Heart left ventricle (tissue), 16 donors: Measurements from ENCODE around the gene ZCCHC8. TPM values are rescaled to one million over a fixed set of nuclear protein-coding genes. Genes with fewer than 3 reads are reported as not detected.

Source experiments
- ATAC-seq, 4 donors: fragments of 200-7000 bp; cut with Tn5 transposase; one replicate each; pipeline ENCODE4 v1.9.1; 2020 to 2022; ENCODE audit warnings: moderate library complexity in 4 of 4, mild to moderate bottlenecking in 3 of 4, moderate number of reproducible peaks in 1 of 4
- DNase-seq, 5 donors: peaks; one replicate each; pipeline ENCODE4 v3.0.0-alpha.2; 2020
- H3K27ac ChIP-seq, 12 donors: fragments of 200-600 bp; sonication (generic) in 4 of 12; one replicate each; pipeline versions ENCODE4 v1.5.0 to v1.8.0; 2016 to 2022; ENCODE audit warnings: mild to moderate bottlenecking in 2 of 12
- H3K27me3 ChIP-seq, 9 donors: fragments of 200-600 bp; sonication (generic) in 2 of 9; one replicate each; pipeline versions ENCODE4 v1.5.1 to v1.8.0; 2016 to 2022; ENCODE audit warnings: mild to moderate bottlenecking in 3 of 9
- H3K36me3 ChIP-seq, 9 donors: fragments of 200-600 bp; sonication (generic) in 2 of 9; one replicate each; pipeline versions ENCODE4 v1.5.0 to v1.8.0; 2018 to 2022; ENCODE audit warnings: mild to moderate bottlenecking in 2 of 9
- H3K4me1 ChIP-seq, 12 donors: fragments of 200-600 bp; sonication (generic) in 4 of 12; one replicate each; pipeline versions ENCODE4 v1.5.0 to v1.8.0; 2016 to 2022; ENCODE audit warnings: mild to moderate bottlenecking in 3 of 12
- H3K4me3 ChIP-seq, 12 donors: fragments of 200-600 bp; sonication (generic) in 4 of 12; one replicate each; pipeline versions ENCODE4 v1.5.0 to v1.8.0; 2017 to 2022; ENCODE audit warnings: mild to moderate bottlenecking in 9 of 12, moderate library complexity in 4 of 12
- H3K9me3 ChIP-seq, 12 donors: fragments of 200-600 bp; sonication (generic) in 4 of 12; one replicate each; pipeline versions ENCODE4 v1.5.0 to v1.8.0; 2016 to 2022; ENCODE audit warnings: mild to moderate bottlenecking in 1 of 12
- CTCF ChIP-seq, 12 donors: fragments of 200-600 bp; sonication (generic) in 4 of 12; IDR thresholded peaks; one replicate each; pipeline versions ENCODE4 v1.5.0 to v1.8.0; 2018 to 2022; ENCODE audit warnings: antibody characterized with exemption in 12 of 12, mild to moderate bottlenecking in 5 of 12
- POLR2A ChIP-seq, 2 donors: fragments of 450-650 bp; IDR thresholded peaks; one replicate each; pipeline ENCODE4 v1.6.1; 2017; ENCODE audit warnings: antibody characterized with exemption in 2 of 2, mild to moderate bottlenecking in 2 of 2, moderate library complexity in 2 of 2
- WGBS, 4 donors: extraction: QIAGEN DNeasy Blood & Tissue Kit in 2 of 4; methylation state at CpG; one replicate each; pipeline versions ENCODE4 v1.1.5 to v1.1.7; 2013 to 2018; 5-methylcytosine and 5-hydroxymethylcytosine counted together
- intact Hi-C, 10 donors: fragments of 100-400 bp; cut with DNase I; formaldehyde crosslinking; loops; one replicate each; pipeline versions ENCODE4 v1.11.1 to v1.14.2; 2022
- polyA plus RNA-seq, 2 donors: library from polyadenylated mRNA; stranded (reverse); fragments of 200-250 nt; gene quantifications; one replicate each; pipeline ENCODE4 v1.2.3, GENCODE V29; 2013
- total RNA-seq, 9 donors: library from RNA; depleted of rRNA in 2 of 9; stranded (reverse); fragments of >200 nt in 2 of 9; fragmentation: NEBNext Ultra II Directional in 3 of 9; extraction: Animal tissue kit (Norgen Biotek cat#: 25700) in 3 of 9; gene quantifications; one replicate each; pipeline versions ENCODE4 v1.1.0 to v1.2.4, GENCODE V29; 2016 to 2023
- donor health status: ischemic (EF 13 %, LVEDD 7.1; RV severe dilation, severe dysfunction).
- donor health status: healthy with polysubstance abuse.
- donor health status: DM: no; HTN: yes; CAD: no.
- donor health status: DM: no; HTN: no; CAD: no.
- donor health status: ischemic (EF 25% LVEDD 6.9; RV normal size, moderate dysfunction).
- donor health status: ischemic (EF 25% LVEDD 5.7; RV mildly dilated, moderate dysfunction).
- donor health status: healthy.
- donor health status: DM: yes; HTN: yes; CAD: no.
- donor health status: ischemic (EF 35%, LVEDD 5.7; RV mildly dilated, moderate dysfunction).
- donor health status: nonischemic (EF 11% LVEDD 7.7; RV severe dilation, severe dysfunction).
- donor health status: DM: yes; HTN: yes; CAD: no.
- donor health status: PGD.
- donor health status: ischemic (EF 29% LVEDD 5.4; RV normal size, mild dysfunction).
- donor health status: nonischemic (EF 23%, LVEDD 6.1; RV moderate dilation, normal function).

The ZCCHC8 gene
- total and polyA plus RNA-seq, 11 donors: 6.4 to 14.3 (median 8.0) TPM

- no peaks in the 10 kb centered on the region for H3K27me3 ChIP-seq
- peaks cover 0 to 31% (median 23%) of the 10 kb centered on the region in 12 donors for H3K4me1 ChIP-seq
- WGBS, 4 donors: 17 to 21% (median 19%) methylated on average over 20 to 21 of the region's 21 CpGs
- peak in 1 of 5 donors; percentile 28 for DNase-seq
- intact Hi-C loops: no loop called here
- peak overlapping the region; percentile 19 to 99 (median 79) for H3K4me3 ChIP-seq
- no peaks in the 10 kb centered on the region for H3K9me3 ChIP-seq
- H3K36me3 ChIP-seq: no peaks in the 10 kb centered on the region
- TF ChIP-seq CTCF (IDR thresholded peaks at IDR 0.05) (no peak), POLR2A (IDR thresholded peaks at IDR 0.05) (no peak)
- H3K27ac ChIP-seq: peak overlapping the region; percentile 33 to 99 (median 78)
- peak in 1 of 4 donors; percentile 23 for ATAC-seq
Observed at GRCh38 chr12:122423258-122424165, 77.2 kb downstream of the ZCCHC8 start.

- whole genome bisulfite sequencing, 4 donors: 0 to 1% (median 0%) methylated on average over 10 to 39 of the region's 39 CpGs
- TF ChIP-seq CTCF (IDR thresholded peaks at IDR 0.05): no peak
- ATAC-seq (peak in 1 of 4 donors; percentile 1), DNase-seq (peak in 4 of 5 donors; percentile 14 to 58 (median 32))
- no peaks in the 10 kb centered on the region for H3K9me3 ChIP-seq
- H3K36me3 ChIP-seq: no peaks in the 10 kb centered on the region
- H3K27ac ChIP-seq: peak overlapping the region; percentile 33 to 99 (median 78)
- intact Hi-C loops: no loop called here
- no peaks in the 10 kb centered on the region for H3K27me3 ChIP-seq
- H3K4me1 ChIP-seq: peaks cover 0 to 38% (median 24%) of the 10 kb centered on the region in 12 donors
- H3K4me3 ChIP-seq: peak overlapping the region; percentile 19 to 99 (median 79)
Observed at GRCh38 chr12:122422730-122423257, 77.9 kb downstream of the ZCCHC8 start.

GRCh38 chr12:122421821-122422729 lies 78.7 kb downstream of the ZCCHC8 start, which contains the start of gene CLIP1:
TSS of gene CLIP1 (minus strand) at chr12:122422669. CDS start at chr12:122380452, 42,217 bp downstream.
- Histone ChIP-seq H3K9me3 (no peaks in the 10 kb centered on the region), H3K27ac (peak within 1 kb of the TSS; percentile 93 to 99 (median 99)), H3K36me3 (peaks cover 0 to under 1% (median 0%) of the 10 kb centered on the region in 9 donors), H3K27me3 (no peaks in the 10 kb centered on the region), H3K4me1 (peaks cover 0 to 40% (median 24%) of the 10 kb centered on the region in 12 donors), H3K4me3 (peak within 1 kb of the TSS; percentile 76 to 99 (median 86))
- DNase-seq (peak; percentile 66 to 86 (median 72)), ATAC-seq (peak; percentile 56 to 90 (median 88))
- peak; percentile 26 to 78 (median 44) for TF ChIP-seq CTCF (IDR thresholded peaks at IDR 0.05)
- peak in 1 of 2 donors; percentile 66 for TF ChIP-seq POLR2A (IDR thresholded peaks at IDR 0.05)
- intact Hi-C loops: no loop called here
- 0 to 1% (median 0%) methylated on average over 18 to 118 of the region's 118 CpGs for WGBS, 4 donors

Other genes starting within 250 kb of the ZCCHC8 start
- 10 to 100 TPM in 7 of 9 donors, 1 to 10 TPM in 2; 7.3 to 16.7 (median 13.2) TPM for gene VPS33A, start 234.4 kb downstream of the ZCCHC8 start, total RNA-seq
- 10 to 100 TPM in 1 of 2 donors, 1 to 10 TPM in 1; 5.6 to 13.8 TPM for gene VPS33A, start 234.4 kb downstream of the ZCCHC8 start, polyA plus RNA-seq
- gene CLIP1, start 78.3 kb downstream of the ZCCHC8 start, total RNA-seq: 100 to 1,000 TPM in 6 of 9 donors, 10 to 100 TPM in 3; 71.1 to 173 (median 107) TPM
- 10 to 100 TPM; 31.9 to 76.8 TPM for gene CLIP1, start 78.3 kb downstream of the ZCCHC8 start, polyA plus RNA-seq
- 10 to 100 TPM; 31.1 to 46.5 (median 35.4) TPM for gene RSRC2, start 26.0 kb upstream of the ZCCHC8 start, total RNA-seq
- gene RSRC2, start 26.0 kb upstream of the ZCCHC8 start, polyA plus RNA-seq: 10 to 100 TPM; 34.1 to 34.8 TPM
- gene KNTC1, start 26.3 kb upstream of the ZCCHC8 start, total RNA-seq: 10 to 100 TPM in 1 of 9 donors, 1 to 10 TPM in 8; 2.2 to 10.4 (median 2.9) TPM
- gene KNTC1, start 26.3 kb upstream of the ZCCHC8 start, polyA plus RNA-seq: 1 to 10 TPM; 2.1 to 2.5 TPM
- gene HCAR2, start 202.4 kb upstream of the ZCCHC8 start, total RNA-seq: 1 to 10 TPM in 1 of 9 donors, under 1 TPM in 2, not detected in 6; 0.69 to 4.3 (median 0.75) TPM
- under 1 TPM; 0.11 to 0.42 TPM for gene HCAR2, start 202.4 kb upstream of the ZCCHC8 start, polyA plus RNA-seq
- 1 to 10 TPM in 1 of 9 donors, under 1 TPM in 4, not detected in 4; 0.10 to 1.1 (median 0.36) TPM for gene HCAR3, start 215.9 kb upstream of the ZCCHC8 start, total RNA-seq
- gene HCAR3, start 215.9 kb upstream of the ZCCHC8 start, polyA plus RNA-seq: under 1 TPM in 1 of 2 donors, not detected in 1; 0.11 TPM
- 1 to 10 TPM in 1 of 9 donors, under 1 TPM in 3, not detected in 5; 0.08 to 1.4 (median 0.31) TPM for gene HCAR1, start 229.9 kb upstream of the ZCCHC8 start, total RNA-seq
- gene HCAR1, start 229.9 kb upstream of the ZCCHC8 start, polyA plus RNA-seq: under 1 TPM in 1 of 2 donors, not detected in 1; 0.10 TPM